ENCODE data around the gene NASP.
A peak's percentile ranks its signal among the peaks of the same experiment; 100 is the strongest.
"Not testable (repeated sequence)": the region's sequence is repeated elsewhere in the genome, so short reads cannot be mapped to it uniquely, and the experiment has no call there.

NASP gene

GRCh38 chr1:45570631-45571030 lies 13.2 kb upstream of the NASP start:
- DNase-seq (ENCODE audit: low read depth in 2 of 2): no peak

GRCh38 chr1:45573231-45573804 lies 10.5 kb upstream of the NASP start:
- DNase-seq (ENCODE audit: low read depth in 2 of 2): no peak

- no peak for DNase-seq (ENCODE audit: low read depth in 2 of 2)
Measured at GRCh38 chr1:45574105-45574626, 9.7 kb upstream of the NASP start.

GRCh38 chr1:45583264-45583665 lies 576 bp upstream of the NASP start:
- DNase-seq (ENCODE audit: low read depth in 2 of 2): peak; percentile 90 to 92

- DNase-seq (ENCODE audit: low read depth in 2 of 2): peak; percentile 80 to 87
Measured at GRCh38 chr1:45584351-45585109, 689 bp downstream of the NASP start.

GRCh38 chr1:45585110-45585426 lies 1.2 kb downstream of the NASP start:
- no peak for DNase-seq (ENCODE audit: low read depth in 2 of 2)

- no peak for DNase-seq (ENCODE audit: low read depth in 2 of 2)
Measured at GRCh38 chr1:45585496-45586075, 1.7 kb downstream of the NASP start.

GRCh38 chr1:45586769-45587168 lies 2.9 kb downstream of the NASP start:
- no peak for DNase-seq (ENCODE audit: low read depth in 2 of 2)

- no peak for DNase-seq (ENCODE audit: low read depth in 2 of 2)
Measured at GRCh38 chr1:45589861-45590260, 6.0 kb downstream of the NASP start.

- DNase-seq (ENCODE audit: low read depth in 2 of 2): no peak
Measured at GRCh38 chr1:45594412-45594811, 10.6 kb downstream of the NASP start.

GRCh38 chr1:45596765-45597164 lies 12.9 kb downstream of the NASP start:
- not testable (repeated sequence) for DNase-seq (ENCODE audit: low read depth in 2 of 2)

- no peak for DNase-seq (ENCODE audit: low read depth in 2 of 2)
Measured at GRCh38 chr1:45604239-45604638, 20.4 kb downstream of the NASP start.

- DNase-seq (ENCODE audit: low read depth in 2 of 2): no peak
Measured at GRCh38 chr1:45607404-45608074, 23.7 kb downstream of the NASP start.

GRCh38 chr1:45608175-45609156 lies 24.6 kb downstream of the NASP start:
- DNase-seq (ENCODE audit: low read depth in 2 of 2): no peak

GRCh38 chr1:45610589-45611226 lies 26.9 kb downstream of the NASP start:
- no peak for DNase-seq (ENCODE audit: low read depth in 2 of 2)

- DNase-seq (ENCODE audit: low read depth in 2 of 2): no peak
Measured at GRCh38 chr1:45612941-45613579, 29.2 kb downstream of the NASP start.

GRCh38 chr1:45615885-45616284 lies 32.0 kb downstream of the NASP start:
- DNase-seq (ENCODE audit: low read depth in 2 of 2): no peak

GRCh38 chr1:45617618-45618017 lies 33.8 kb downstream of the NASP start:
- DNase-seq (ENCODE audit: low read depth in 2 of 2): no peak

GRCh38 chr1:45619149-45619921 lies 35.5 kb downstream of the NASP start:
- no peak for DNase-seq (ENCODE audit: low read depth in 2 of 2)
